DMS153 (cell line): ENCODE data around the gene KLF2.
"Not testable (repeated sequence)": the region's sequence is repeated elsewhere in the genome, so short reads cannot be mapped to it uniquely, and the experiment has no call there.

Source experiments
- DNase-seq: peaks from one replicate; lab custom pipeline; 2025; lab: John Stamatoyannopoulos, UW

The KLF2 gene

GRCh38 chr19:16324384-16325160 is at the start of gene KLF2:
Gene KLF2 (plus strand): TSS chr19:16324826. CDS start chr19:16324924, 98 bp downstream.
- DNase-seq = peak; percentile 11

GRCh38 chr19:16280306-16280705 is 44.3 kb upstream of the KLF2 start:
- DNase-seq = no peak

- no peak for DNase-seq
Observed at GRCh38 chr19:16281743-16282142, 42.9 kb upstream of the KLF2 start.

- DNase-seq = peak; percentile 16
Observed at GRCh38 chr19:16283210-16284061, 41.2 kb upstream of the KLF2 start.

GRCh38 chr19:16284505-16284904 is 40.1 kb upstream of the KLF2 start:
- no peak for DNase-seq

- not testable (repeated sequence) for DNase-seq
Observed at GRCh38 chr19:16285079-16285478, 39.5 kb upstream of the KLF2 start.

- peak; percentile 26 for DNase-seq
Observed at GRCh38 chr19:16285769-16286498, 38.7 kb upstream of the KLF2 start.

- DNase-seq = no peak
Observed at GRCh38 chr19:16288544-16288943, 36.1 kb upstream of the KLF2 start.

GRCh38 chr19:16289594-16289993 is 35.0 kb upstream of the KLF2 start:
- no peak for DNase-seq

- DNase-seq = no peak
Observed at GRCh38 chr19:16290692-16291091, 33.9 kb upstream of the KLF2 start.

GRCh38 chr19:16293118-16294091 is 31.2 kb upstream of the KLF2 start:
- DNase-seq = no peak

- DNase-seq = no peak
Observed at GRCh38 chr19:16295057-16295456, 29.6 kb upstream of the KLF2 start.

- no peak for DNase-seq
Observed at GRCh38 chr19:16296713-16297112, 27.9 kb upstream of the KLF2 start.

GRCh38 chr19:16297575-16298178 is 26.9 kb upstream of the KLF2 start:
- DNase-seq = no peak

- DNase-seq = no peak
Observed at GRCh38 chr19:16298334-16298733, 26.3 kb upstream of the KLF2 start.

GRCh38 chr19:16301999-16302694 is 22.5 kb upstream of the KLF2 start:
- no peak for DNase-seq

- no peak for DNase-seq
Observed at GRCh38 chr19:16303755-16304154, 20.9 kb upstream of the KLF2 start.

- DNase-seq = not testable (repeated sequence)
Observed at GRCh38 chr19:16304511-16304910, 20.1 kb upstream of the KLF2 start.

- DNase-seq = not testable (repeated sequence)
Observed at GRCh38 chr19:16305060-16305459, 19.6 kb upstream of the KLF2 start.

GRCh38 chr19:16306728-16307402 is 17.8 kb upstream of the KLF2 start:
- DNase-seq = no peak
